Activated CD8-positive, alpha-beta memory T cell treated with anti-CD3 and anti-CD28 coated beads, Interleukin-2, amount 50 U/mL, for 1 hour (primary cell): ENCODE measurements around the gene PLAC1.

Experiments
- DNase-seq: peaks from one replicate; pipeline ENCODE4 v3.0.0-alpha.2; 2020; ENCODE audit errors: extremely low read depth

The PLAC1 gene

GRCh38 chrX:134631426-134632346, 26.6 kb downstream of the PLAC1 start:
- DNase-seq: no peak

DNA sequence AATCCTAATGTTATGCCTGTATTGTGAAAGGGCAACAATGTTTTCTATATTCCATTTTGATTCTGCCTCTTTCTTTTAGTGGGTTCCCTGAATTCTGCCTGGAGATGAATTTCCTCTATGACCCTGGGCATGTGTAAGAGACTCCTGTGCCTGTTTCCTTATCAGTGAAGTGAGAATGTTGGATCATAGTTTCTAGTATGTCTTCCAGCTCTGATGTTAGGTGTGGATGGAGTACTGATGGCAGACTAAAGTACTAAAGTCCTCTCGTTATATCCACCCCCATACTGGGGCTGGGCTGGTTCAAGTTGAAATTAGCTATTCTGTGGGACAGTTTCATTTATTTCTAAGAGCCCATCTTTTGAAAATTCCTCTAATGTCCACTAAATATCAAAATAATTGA, 29.6 kb downstream of the PLAC1 start:
- DNase-seq: no peak

DNA sequence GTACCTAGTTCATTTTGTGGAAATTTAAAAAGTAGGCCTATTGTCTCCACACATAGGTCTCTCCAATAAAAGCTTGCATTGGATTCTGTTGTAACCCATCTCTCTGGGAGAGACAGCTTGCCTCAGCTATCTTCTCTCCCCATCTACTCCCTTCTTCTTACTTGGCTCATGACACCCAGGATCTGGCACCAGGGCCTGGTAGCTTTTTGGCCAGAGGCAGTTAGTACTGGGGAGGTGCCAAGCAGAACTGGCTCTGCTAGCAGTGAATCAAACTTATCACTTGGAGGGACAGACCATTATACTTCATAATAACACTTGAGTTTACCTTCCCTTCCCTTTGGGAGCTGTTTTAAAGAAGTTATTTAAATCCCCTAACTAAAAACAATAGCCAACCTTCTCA, 31.8 kb downstream of the PLAC1 start:
- DNase-seq: no peak

GRCh38 chrX:134625315-134625718, 33.0 kb downstream of the PLAC1 start:
- DNase-seq: no peak

DNA sequence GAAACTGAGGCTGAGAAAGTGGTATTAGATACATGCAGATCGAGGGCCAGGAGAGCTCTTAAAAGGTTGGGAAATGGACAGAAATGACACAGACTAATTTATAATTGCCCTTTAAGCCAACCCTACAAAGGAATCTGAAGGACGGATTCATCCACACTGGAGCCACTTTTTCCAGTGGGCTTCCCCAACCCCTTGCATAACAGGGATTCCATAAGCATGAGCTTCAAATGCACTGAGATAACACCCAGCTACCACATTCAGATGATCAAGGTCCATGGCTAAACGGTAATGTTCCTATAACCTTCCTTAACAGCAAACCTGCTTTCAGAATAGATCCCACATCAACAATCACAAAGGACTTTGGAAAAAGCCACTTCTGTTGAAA, 34.2 kb downstream of the PLAC1 start:
- DNase-seq: no peak

DNA sequence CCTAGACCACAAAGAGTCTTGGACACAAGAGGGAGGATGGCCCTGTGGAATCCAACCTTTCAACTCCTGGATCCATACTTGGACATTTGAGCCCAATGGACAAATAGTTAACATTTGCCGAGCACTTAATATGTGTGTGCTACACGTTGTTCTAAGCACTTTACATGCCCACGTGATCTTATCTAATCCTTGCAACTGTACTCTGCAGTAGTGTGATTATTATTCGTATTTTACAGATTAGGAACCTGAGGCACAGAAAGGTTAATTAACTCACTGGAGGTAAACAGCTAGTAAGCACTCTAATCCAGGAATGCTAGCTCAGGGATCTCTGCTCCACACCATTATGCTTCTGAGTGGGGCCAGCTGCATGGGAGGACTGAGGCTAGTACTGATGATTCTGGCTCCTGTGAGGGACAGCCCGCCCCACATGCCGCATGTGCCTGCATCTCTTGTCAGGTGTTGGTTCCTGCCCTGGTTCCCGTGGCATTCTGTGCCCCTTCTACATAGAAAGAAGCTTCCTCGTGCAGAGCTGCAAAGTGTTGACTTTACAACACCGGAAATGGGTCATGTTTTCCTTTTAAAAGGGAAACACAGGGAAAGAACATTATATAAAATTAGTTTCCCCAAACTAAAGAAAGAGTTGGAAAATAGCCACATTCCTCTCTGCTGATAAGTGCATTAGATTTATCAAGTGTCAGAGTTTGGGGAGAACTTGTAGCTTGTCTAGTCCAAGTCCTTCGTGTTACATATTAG, 34.8 kb downstream of the PLAC1 start:
- DNase-seq: no peak

DNA sequence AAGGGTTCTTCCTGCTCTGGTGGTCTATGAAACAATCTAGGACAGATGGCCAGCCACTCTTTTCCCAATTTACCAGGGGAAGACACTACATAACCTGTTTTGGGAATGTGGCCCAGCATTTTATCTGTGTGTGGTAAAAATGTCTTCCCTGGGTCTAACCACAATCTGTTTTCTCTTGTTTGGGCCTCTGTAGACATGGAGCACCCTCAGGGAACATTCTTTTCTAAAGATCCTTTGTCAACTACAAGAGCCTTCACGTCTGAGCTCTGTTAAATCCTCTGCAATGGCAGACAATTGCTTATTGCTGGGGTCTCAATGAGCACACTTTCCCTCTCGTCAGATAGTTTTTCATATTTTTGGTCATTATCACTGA, 35.5 kb downstream of the PLAC1 start:
- no peak for DNase-seq

DNA sequence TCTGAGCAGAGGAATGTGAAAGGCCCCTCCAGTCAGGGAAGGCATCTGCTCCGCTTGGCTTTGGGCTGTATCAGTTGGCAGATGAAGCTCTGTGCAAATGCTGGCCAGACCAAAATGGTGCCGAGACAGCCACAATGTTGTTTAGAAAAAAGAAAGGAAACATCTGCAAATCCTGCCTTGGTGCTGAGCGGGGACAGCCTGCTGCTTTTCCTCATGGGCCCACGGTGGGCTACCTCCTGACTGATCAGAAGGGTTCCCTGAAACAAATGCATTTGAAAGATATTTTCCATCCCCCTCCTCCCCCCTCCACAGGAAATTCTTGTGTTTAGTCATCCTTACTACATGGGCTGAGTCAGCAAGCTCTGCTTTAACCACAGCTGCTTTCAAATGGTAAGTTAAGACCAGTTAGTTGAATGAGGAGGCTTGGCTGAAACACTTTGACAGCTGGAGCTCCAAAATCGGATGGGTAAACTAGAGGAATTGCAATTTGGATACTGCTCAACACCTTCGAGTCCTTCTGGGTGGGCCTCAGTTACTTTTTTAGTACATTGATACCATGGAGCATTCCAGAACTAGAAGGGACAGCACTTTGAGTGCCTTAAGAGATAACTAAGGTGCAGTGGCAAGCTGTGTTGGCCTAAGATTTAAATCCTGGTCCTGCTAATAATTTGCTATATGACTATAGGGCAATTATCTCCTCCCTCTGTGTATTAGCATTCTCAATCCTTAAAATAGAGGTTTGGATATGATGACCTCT, 36.0 kb downstream of the PLAC1 start:
- no peak for DNase-seq

GRCh38 chrX:134619838-134620237, 38.4 kb downstream of the PLAC1 start:
- no peak for DNase-seq

DNA sequence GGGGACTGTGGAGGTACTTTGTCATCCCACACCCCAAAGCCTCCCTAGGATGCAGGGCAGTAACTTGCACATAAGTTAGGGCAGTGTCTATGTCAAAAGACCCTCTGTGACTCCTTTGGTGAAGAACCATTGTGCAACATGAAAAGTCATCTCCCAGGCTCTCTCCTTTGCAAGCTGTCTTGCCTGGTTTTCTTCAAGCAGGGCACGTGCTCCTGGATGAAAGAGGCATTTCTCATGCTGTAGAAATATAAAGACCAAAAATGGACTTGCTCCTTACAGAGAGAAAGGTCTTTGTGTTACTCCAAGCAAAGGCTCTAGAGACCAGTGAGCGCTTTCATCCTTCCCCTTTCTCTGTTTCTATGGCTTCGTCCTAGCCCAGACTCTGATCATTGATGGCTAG, 44.9 kb downstream of the PLAC1 start:
- no peak for DNase-seq

GRCh38 chrX:134608153-134608552, 50.1 kb downstream of the PLAC1 start:
- no peak for DNase-seq

DNA sequence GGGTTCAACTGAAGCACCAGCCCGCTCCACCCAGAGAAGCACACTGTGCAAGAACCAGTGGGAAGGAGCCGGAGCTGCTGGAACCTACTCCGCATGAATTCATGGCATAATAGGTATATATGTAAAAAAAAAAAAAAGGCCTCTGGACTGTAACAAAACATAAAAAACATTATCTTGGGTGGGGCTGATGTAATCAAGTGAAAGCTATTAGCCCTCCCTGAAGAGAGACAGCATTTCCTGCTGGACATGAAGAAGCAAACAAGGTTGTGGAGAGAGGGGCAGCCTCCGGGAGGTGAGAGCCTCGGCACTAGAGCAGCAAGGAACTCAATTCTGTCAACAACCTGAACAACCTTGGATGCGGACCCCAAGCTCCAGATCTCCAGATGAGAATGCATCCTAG, 50.7 kb downstream of the PLAC1 start:
- DNase-seq: no peak

GRCh38 chrX:134604701-134605311, 53.5 kb downstream of the PLAC1 start:
- no peak for DNase-seq

- DNase-seq: no peak
These were observed 54.2 kb downstream of the PLAC1 start for GRCh38 chrX:134603806-134604700.

DNA sequence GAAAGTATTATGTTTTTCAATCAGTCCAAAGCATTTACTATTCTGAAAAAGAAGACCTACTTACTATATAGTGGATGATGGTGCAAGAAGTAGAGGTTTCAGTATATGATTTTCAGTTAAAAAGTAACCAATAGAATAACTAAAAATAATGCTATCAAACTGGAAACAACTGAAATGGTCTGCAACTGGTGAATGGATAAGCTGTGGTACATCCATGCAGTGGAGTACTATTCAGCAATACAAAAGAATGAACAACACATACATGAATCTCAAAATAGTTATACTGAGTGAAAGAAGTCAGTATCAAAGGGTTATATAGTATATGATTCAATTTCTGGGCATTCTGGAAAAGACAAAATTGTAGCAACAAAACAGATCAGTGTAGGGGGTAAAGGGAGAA, 55.9 kb downstream of the PLAC1 start:
- no peak for DNase-seq

- DNase-seq: no peak
These were observed 57.0 kb downstream of the PLAC1 start for GRCh38 chrX:134601240-134601765.

DNA sequence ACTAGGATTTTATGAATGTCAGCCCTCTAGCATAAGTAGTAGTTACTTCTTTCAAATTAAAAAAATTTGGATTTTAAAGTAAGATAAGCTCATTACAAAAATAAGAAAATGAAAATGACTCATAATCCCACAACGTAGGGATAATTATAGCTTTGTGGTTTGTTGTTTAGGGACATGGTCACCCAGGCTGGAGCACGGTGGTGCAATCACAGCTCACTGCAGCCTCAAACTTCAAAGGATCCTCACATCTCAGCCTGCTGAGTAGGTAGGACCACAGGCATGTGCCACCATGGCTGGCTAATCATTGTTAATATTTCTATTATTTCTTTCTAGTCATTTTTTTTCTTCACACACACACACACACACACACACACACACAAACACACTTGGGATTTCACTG, 57.6 kb downstream of the PLAC1 start:
- DNase-seq: no peak

DNA sequence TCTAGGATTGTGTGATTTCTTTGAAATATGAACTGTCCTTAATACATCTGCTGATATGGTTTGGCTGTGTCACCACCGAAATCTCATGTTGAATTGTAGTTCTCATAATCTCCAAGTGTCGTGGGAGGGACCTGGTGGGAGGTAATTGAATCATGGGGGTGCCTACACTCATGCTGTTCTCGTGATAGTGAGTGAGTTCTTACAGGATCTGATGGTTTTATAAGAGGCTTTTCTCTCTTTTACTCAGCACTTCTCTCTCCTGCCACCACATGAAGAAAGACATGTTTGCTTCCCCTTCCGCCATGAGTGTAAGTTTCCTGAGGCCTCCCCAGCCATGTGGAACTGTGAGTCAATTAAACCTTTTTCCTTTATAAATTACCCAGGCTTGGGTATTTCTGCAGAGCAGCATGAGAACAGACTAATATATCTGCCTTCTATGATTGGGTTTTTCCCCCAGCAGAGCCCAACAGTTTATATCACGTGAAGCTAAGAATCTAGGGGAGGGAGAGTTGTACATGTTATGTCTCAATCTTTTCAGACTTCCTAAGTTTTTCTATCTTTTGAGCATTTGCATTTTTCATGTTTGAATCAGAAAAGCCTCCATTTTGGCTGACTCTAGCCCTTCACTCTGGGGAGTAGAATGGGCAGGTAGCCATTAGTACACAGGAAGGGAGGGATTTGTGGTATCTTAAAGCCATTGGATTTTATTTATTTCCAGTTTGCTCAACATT, 58.9 kb downstream of the PLAC1 start:
- DNase-seq: no peak

GRCh38 chrX:134592303-134592702, 66.0 kb downstream of the PLAC1 start:
- DNase-seq: no peak

- DNase-seq: no peak
These were observed 66.8 kb downstream of the PLAC1 start for GRCh38 chrX:134591502-134591901.
